ENCODE results near the gene RGS3. TPM values are rescaled to one million over a fixed set of nuclear protein-coding genes. Genes with fewer than 3 reads are reported as not detected.

RGS3 gene
- total and polyA plus RNA-seq, 7 donors: 26.9 to 50.7 (median 38.3) TPM

DNA sequence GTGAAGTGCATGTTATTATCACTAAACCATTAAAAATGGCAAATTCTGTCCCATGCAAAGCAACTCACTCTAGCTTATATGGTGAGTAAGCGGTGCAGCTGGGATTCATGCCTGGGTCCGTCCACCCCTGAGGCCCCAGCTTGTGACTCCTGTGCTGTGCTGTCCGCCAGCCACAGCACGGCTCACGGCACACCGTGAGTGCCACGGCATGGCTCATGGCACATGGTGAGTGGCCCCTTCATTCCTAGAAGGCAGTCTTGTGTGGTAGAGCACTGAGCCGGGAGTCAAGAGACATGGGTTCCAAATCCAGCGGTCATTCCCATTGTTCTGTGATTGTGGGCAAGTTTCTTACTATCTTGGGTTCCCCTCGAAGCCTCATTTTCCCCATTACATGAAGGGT lies 18.8 kb downstream of the RGS3 start:
- 96 to 98% methylated on average over 10 of the region's 10 CpGs for WGBS, 2 donors
- no peaks in the 10 kb centered on the region for H3K9me3 ChIP-seq
- DNase-seq: peak; percentile 24
- H3K27me3 ChIP-seq: no peaks in the 10 kb centered on the region
- H3K4me1 ChIP-seq: peaks cover 0 to 53% (median 45%) of the 10 kb centered on the region in 4 donors
- H3K27ac ChIP-seq: peak overlapping the region; percentile 81 to 91 (median 86)
- TF ChIP-seq POLR2AphosphoS5 (IDR thresholded peaks at IDR 0.05) (no peak), POLR2A (IDR thresholded peaks at IDR 0.05) (no peak), EP300 (IDR thresholded peaks at IDR 0.05) (no peak)
- TF ChIP-seq, protein P1, sequence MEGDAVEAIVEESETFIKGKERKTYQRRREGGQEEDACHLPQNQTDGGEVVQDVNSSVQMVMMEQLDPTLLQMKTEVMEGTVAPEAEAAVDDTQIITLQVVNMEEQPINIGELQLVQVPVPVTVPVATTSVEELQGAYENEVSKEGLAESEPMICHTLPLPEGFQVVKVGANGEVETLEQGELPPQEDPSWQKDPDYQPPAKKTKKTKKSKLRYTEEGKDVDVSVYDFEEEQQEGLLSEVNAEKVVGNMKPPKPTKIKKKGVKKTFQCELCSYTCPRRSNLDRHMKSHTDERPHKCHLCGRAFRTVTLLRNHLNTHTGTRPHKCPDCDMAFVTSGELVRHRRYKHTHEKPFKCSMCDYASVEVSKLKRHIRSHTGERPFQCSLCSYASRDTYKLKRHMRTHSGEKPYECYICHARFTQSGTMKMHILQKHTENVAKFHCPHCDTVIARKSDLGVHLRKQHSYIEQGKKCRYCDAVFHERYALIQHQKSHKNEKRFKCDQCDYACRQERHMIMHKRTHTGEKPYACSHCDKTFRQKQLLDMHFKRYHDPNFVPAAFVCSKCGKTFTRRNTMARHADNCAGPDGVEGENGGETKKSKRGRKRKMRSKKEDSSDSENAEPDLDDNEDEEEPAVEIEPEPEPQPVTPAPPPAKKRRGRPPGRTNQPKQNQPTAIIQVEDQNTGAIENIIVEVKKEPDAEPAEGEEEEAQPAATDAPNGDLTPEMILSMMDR (IDR thresholded peaks at IDR 0.05): no peak
- H3K4me3 ChIP-seq: no peak overlapping the region
- intact Hi-C loops (cut with DNase I): no loop called here
- no peaks in the 10 kb centered on the region for H3K36me3 ChIP-seq

DNA sequence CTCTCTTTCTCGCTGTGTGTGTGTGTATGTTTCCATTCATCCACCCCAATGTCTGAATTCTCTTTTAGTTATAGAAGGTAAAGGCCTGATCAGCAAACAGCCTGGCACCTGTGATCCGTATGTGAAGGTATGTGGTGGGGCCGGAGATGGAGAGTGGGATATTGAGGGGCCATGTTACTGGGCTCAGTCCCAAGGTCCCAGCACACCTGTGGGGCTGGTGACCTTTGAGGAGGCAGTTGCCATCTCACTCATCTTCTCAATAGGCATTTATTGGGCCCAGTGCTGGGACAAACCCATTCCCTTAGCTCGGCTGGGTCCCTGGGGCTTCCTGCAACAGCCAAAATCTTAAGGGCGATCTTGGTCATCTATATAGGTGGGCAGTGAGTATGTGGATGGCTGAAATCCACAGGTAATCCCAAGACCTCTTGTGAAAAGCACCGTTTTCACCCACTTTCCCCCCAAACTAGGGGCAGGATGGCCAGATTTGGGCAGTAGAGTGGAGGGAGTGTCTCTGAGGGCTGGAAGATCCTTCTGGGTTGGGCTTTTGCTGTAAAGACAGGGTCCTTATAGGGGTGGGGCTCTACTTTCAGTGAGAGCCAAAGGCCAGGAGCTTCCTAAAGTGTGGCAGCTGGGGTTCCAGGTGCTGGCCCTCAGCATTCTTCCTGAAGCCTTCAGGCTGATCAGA lies 19.6 kb downstream of the RGS3 start:
- WGBS, 2 donors: 93 to 95% methylated on average over 6 of the region's 6 CpGs
- H3K36me3 ChIP-seq: no peaks in the 10 kb centered on the region
- intact Hi-C loops (cut with DNase I): no loop called here
- no peak overlapping the region for H3K4me3 ChIP-seq
- TF ChIP-seq POLR2AphosphoS5 (IDR thresholded peaks at IDR 0.05) (no peak), POLR2A (IDR thresholded peaks at IDR 0.05) (no peak), EP300 (IDR thresholded peaks at IDR 0.05) (no peak)
- TF ChIP-seq, protein P1 (IDR thresholded peaks at IDR 0.05): no peak
- no peaks in the 10 kb centered on the region for H3K27me3 ChIP-seq
- peak overlapping the region; percentile 81 to 91 (median 86) for H3K27ac ChIP-seq
- DNase-seq: peak; percentile 19
- H3K9me3 ChIP-seq: no peaks in the 10 kb centered on the region
- H3K4me1 ChIP-seq: peaks cover 0 to 53% (median 50%) of the 10 kb centered on the region in 4 donors

DNA sequence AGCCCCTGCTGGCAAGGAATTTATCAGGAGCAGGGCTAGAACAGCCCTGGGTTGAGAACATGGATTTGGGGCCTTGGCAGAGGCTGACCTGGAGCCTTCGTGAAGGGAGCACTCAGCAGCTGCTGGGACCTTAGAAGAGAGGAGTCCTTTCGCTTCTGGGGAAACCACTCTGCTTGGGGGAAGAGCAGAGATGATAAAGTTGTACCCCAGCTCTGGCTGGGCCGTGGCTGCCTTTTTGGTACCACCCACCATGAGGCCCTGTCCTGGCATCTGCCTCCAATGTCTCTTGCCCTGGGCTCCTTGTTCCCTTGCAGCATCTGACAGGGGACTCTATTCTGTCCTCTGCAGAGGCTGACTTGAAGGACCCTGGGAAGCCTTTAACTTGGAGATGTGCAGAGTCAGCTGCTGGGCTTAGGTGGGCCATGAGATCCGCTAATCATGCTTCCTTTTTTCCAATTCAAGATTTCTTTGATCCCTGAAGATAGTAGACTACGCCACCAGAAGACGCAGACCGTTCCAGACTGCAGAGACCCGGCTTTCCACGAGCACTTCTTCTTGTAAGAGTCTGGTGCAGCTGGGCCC lies 20.2 kb downstream of the RGS3 start:
- no peaks in the 10 kb centered on the region for H3K27me3 ChIP-seq
- no peaks in the 10 kb centered on the region for H3K9me3 ChIP-seq
- H3K4me3 ChIP-seq: no peak overlapping the region
- intact Hi-C loops (cut with DNase I): no loop called here
- peak; percentile 47 for DNase-seq
- peak overlapping the region; percentile 81 to 91 (median 86) for H3K27ac ChIP-seq
- TF ChIP-seq POLR2A (IDR thresholded peaks at IDR 0.05): no peak
- no peaks in the 10 kb centered on the region for H3K36me3 ChIP-seq
- H3K4me1 ChIP-seq: peaks cover 0 to 58% (median 52%) of the 10 kb centered on the region in 4 donors
- 81 to 82% methylated on average over 9 of the region's 9 CpGs for WGBS, 2 donors

DNA sequence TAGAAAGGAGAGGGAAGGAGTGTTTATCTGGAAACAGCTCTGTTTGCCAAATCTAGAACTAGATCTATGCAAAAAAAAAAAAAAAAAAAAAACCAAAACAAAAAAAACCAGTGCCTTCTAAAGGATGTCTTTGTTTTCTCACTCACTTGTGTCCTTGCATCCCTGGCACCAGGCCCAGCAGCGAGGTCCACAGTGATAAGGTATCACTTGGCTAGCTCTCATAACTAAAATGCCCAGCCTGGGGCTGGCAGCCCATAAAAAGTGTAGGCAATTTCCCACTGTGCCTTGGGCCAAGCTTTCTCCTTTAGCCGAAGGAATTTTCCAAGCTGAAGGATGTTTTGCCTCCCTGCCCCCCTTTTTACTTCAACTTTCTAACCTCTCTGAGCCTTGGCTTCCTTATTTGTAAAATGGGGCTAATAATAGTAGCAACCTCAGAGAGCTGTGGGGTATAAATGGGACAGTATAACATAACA lies 20.8 kb downstream of the RGS3 start:
- intact Hi-C loops (cut with DNase I): no loop called here
- TF ChIP-seq POLR2A (IDR thresholded peaks at IDR 0.05) (no peak), POLR2AphosphoS5 (IDR thresholded peaks at IDR 0.05) (peak; percentile 32 to 66 (median 36)), EP300 (IDR thresholded peaks at IDR 0.05) (peak in 1 of 4 donors; percentile 66)
- TF ChIP-seq, protein P1 (IDR thresholded peaks at IDR 0.05): no peak
- DNase-seq: peak; percentile 80
- no peaks in the 10 kb centered on the region for H3K36me3 ChIP-seq
- H3K27me3 ChIP-seq: no peaks in the 10 kb centered on the region
- H3K27ac ChIP-seq: peak overlapping the region; percentile 81 to 91 (median 86)
- H3K4me3 ChIP-seq: no peak overlapping the region
- no peaks in the 10 kb centered on the region for H3K9me3 ChIP-seq
- 25 to 58% methylated on average over 2 of the region's 2 CpGs for WGBS, 2 donors
- peaks cover 0 to 58% (median 55%) of the 10 kb centered on the region in 4 donors for H3K4me1 ChIP-seq

DNA sequence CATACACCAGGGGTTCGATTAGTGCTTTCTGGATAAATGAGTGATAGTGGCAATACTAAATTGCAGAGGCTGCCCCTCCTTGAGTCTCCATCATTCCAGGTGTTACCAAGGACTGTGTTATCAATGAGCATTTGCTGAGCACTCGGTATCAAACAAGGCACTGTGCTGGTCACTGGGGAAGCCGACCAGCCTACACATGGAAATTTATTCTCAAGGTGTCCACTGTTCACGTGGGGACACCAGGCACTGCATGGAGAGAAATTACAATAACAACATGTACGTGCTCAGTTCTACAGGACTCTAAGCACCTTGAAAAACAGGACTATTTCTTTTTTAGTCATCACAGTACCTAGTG lies 22.2 kb downstream of the RGS3 start:
- Histone ChIP-seq H3K4me1 (peaks cover 0 to 56% (median 50%) of the 10 kb centered on the region in 4 donors), H3K4me3 (peak overlapping the region in 1 of 4 donors; percentile 9), H3K9me3 (no peaks in the 10 kb centered on the region), H3K27me3 (no peaks in the 10 kb centered on the region), H3K36me3 (no peaks in the 10 kb centered on the region), H3K27ac (peak overlapping the region; percentile 81 to 91 (median 86))
- WGBS, 2 donors: 92 to 94% methylated on average over 5 of the region's 5 CpGs
- DNase-seq: peak; percentile 15
- TF ChIP-seq POLR2AphosphoS5 (IDR thresholded peaks at IDR 0.05) (no peak), POLR2A (IDR thresholded peaks at IDR 0.05) (no peak), EP300 (IDR thresholded peaks at IDR 0.05) (no peak)
- TF ChIP-seq, protein P1 (IDR thresholded peaks at IDR 0.05): no peak
- intact Hi-C loops (cut with DNase I): loop anchor here (5.0 kb wide), 1 partner anchor 37 kb away; no protein-coding TSS in a partner anchor

Measured in sigmoid colon (tissue), 7 donors.